ENCODE results near the gene LDB2.

The LDB2 gene

DNA sequence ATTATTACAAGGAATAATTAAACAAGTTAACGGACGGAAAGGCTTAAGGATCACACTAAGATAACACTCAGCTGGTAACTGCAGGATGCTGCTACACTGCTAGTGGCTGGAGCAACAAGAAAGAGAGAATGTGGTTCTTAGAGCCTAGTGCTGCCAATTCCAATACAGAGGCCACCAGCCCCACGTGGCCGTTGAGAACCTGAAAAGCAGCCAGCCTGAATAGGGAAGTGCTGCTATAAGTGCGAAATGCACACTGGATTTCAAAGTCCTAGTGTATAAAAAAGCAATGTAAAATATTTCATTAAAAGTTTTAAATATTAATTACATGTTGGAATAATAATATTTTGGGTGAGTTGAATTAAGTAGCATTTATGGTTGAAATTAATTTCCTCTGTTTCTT, 414.9 kb downstream of the LDB2 start:
- no peak for DNase-seq (ENCODE audit: low spot score)

DNA sequence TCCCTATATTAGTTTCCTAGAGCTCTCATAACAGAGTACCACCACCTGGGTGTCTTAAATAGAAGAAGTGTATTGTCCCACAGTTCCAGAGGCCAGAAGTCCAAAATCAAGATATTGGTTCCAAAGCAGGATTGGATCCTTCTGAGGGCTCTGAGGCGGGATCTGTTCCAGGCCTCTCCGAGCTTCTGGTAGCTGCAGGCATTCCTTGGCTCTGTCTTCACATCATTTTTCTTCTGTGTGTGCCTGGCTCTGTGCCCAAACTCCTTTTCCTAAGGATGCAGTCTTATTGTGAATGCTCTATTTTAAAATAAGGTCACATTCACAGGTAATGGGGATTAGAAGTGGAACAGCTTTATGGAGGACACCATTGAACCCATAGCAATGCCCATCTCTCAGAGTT, 418.4 kb downstream of the LDB2 start:
- no peak for DNase-seq (ENCODE audit: low spot score)

DNA sequence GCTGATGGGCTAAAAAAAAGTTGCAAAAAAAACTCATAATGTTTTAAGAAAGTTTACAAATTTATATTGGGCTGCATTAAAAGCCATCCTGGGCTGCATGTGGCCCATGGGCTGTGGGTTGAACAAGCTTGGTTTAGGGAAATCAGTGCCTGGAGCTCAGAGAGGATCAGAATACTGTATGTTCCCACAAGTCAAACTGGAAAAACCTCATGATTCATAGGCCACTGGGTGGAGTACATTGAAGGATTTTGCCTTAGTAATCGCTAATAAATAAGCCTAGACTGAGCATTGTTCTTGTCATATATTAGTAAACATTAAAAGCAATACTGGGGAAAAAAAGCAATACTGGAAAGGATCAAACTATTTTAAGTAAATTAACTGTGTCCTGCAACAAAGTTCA, 425.9 kb downstream of the LDB2 start:
- DNase-seq (ENCODE audit: low spot score), result no peak

DNA sequence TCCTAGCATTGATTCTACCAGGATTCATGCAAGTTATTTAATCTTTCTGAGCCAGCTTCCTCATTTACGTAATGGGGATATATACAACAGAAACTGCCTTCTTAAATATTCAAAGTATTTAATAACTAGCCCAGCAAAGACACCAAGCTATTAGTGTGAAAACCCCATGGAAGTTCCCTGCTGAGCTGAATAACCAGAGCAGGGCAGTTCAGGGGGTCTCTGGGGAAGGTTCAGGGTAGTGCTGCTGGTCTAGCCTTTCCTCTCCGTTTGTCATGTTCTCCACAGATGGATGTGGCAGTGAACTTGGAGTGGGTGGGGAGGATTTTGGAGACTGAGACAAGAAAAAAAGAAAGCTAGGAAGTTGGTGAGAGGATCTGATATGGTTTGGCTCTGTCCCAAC, 431.4 kb downstream of the LDB2 start:
- DNase-seq (ENCODE audit: low spot score), result no peak

DNA sequence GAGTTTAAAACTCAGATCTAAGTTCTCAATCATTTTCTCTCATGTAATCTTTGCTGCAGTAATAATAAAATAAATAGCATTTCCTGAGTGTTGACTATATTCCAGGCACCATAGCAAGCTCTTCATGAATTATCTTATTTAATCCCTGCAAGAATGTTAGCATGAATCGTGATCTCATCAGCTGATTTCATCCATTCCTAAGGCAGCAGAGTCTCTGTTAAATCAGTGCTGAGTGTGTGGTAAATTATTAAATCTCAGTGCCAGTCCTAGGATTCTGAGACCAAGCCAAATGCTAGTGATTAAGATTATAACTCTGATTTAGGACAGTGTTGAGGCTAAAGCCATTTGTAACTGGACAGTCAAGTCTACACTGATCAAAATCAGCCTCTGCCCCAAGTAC, 431.9 kb downstream of the LDB2 start:
- DNase-seq (ENCODE audit: low spot score), result no peak

DNA sequence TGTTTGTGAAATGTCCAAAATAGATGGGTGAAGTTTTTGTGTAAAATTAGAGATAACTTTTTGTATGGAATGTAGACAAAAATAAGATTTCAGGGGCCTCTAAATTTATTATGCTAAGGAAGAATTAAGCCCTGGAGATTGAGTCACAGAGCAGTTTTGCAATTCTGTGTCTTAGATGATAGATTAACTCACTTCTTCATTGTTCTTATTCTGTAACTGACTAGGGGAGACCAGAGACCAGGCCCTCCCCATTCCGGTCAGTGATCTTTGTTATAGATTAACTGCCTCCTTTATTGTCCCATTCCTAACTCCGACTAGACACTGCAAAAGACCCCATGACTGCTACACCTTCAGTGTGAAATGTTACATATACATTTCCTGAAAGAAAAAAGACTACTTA, 433.8 kb downstream of the LDB2 start:
- DNase-seq (ENCODE audit: low spot score), result no peak

- DNase-seq (ENCODE audit: low spot score), result no peak
Measured at GRCh38 chr4:16462656-16463055, 435.8 kb downstream of the LDB2 start.

- DNase-seq (ENCODE audit: low spot score), result no peak
Measured at GRCh38 chr4:16461362-16461761, 437.1 kb downstream of the LDB2 start.

GRCh38 chr4:16457944-16458343, 440.5 kb downstream of the LDB2 start:
- no peak for DNase-seq (ENCODE audit: low spot score)
